ENCODE data around the gene PCDHGA1. TPM values are rescaled to one million over a fixed set of nuclear protein-coding genes. Genes with fewer than 3 reads are reported as not detected.
"Not testable (repeated sequence)": the region's sequence is repeated elsewhere in the genome, so short reads cannot be mapped to it uniquely, and the experiment has no call there.

PCDHGA1 gene
- total and polyA plus RNA-seq, 2 experiments from 2014 or later: 1.2 to 1.7 TPM

- Histone ChIP-seq H3K4me1 (ENCODE audit: low read depth) (no peaks in the 10 kb centered on the region), H3K9me3 (ENCODE audit: low read depth) (no peaks in the 10 kb centered on the region), H3K36me3 (no peaks in the 10 kb centered on the region), H3K4me3 (no peak overlapping the region), H3K27ac (no peak overlapping the region), H3K27me3 (no peaks in the 10 kb centered on the region)
- DNase-seq (ENCODE audit: low read depth in 1 of 2, low spot score in 1 of 2): no peak
- TF ChIP-seq CTCF (IDR thresholded peaks at IDR 0.05; ENCODE audit: low read depth, low read length): no peak
Measured at GRCh38 chr5:141383345-141383744, 53.0 kb downstream of the PCDHGA1 start.

GRCh38 chr5:141384471-141385267, 54.4 kb downstream of the PCDHGA1 start:
- no peaks in the 10 kb centered on the region for H3K27me3 ChIP-seq
- H3K36me3 ChIP-seq: no peaks in the 10 kb centered on the region
- TF ChIP-seq CTCF (IDR thresholded peaks at IDR 0.05; ENCODE audit: low read depth, low read length): no peak
- H3K4me1 ChIP-seq (ENCODE audit: low read depth): no peaks in the 10 kb centered on the region
- no peak overlapping the region for H3K27ac ChIP-seq
- H3K9me3 ChIP-seq (ENCODE audit: low read depth): no peaks in the 10 kb centered on the region
- DNase-seq (ENCODE audit: low read depth in 1 of 2, low spot score in 1 of 2): no peak
- H3K4me3 ChIP-seq: no peak overlapping the region

DNA sequence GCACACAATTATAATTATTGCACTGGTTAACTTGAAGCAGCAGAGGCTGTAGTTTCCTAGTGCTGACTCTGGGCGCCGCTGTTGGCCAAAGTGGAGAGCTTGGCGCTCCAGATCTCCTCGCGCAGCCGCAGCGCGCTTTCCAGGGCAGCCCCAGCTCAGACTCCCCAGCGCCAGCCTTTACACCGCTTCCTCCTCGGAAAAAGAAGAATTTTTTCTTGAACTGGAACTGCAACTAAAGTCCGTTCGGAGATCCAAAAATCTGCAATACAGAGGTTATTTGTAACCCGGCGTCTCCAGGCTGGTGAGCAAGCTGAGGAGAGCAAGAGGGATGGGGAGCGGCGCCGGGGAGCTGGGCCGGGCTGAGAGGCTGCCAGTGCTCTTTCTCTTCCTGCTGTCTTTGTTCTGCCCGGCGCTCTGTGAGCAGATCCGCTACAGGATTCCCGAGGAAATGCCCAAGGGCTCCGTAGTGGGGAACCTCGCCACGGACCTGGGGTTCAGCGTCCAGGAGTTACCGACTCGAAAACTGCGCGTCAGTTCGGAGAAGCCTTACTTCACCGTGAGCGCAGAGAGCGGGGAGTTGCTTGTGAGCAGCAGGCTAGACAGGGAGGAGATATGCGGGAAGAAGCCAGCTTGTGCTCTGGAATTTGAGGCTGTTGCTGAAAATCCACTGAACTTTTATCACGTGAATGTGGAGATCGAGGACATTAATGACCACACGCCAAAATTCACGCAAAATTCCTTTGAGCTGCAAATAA, 57.4 kb downstream of the PCDHGA1 start, which contains the start of gene PCDHGB4:
Gene PCDHGB4, plus strand, starts transcription at position 142 of the 755 bp plus-strand sequence. Its CDS starts 187 bp downstream, at position 329.
- peak within 1 kb of the TSS; percentile 33 for H3K4me3 ChIP-seq
- TF ChIP-seq CTCF (IDR thresholded peaks at IDR 0.05; ENCODE audit: low read depth, low read length): peak; percentile 50
- H3K27me3 ChIP-seq; H3K4me1 ChIP-seq (ENCODE audit: low read depth); H3K27ac ChIP-seq; H3K9me3 ChIP-seq (ENCODE audit: low read depth); H3K36me3 ChIP-seq: not testable (repeated sequence)
- DNase-seq (ENCODE audit: low read depth in 1 of 2, low spot score in 1 of 2): peak; percentile 44 to 50

GRCh38 chr5:141388661-141389060, 58.3 kb downstream of the PCDHGA1 start:
- no peak for TF ChIP-seq CTCF (IDR thresholded peaks at IDR 0.05; ENCODE audit: low read depth, low read length)
- no peaks in the 10 kb centered on the region for H3K27me3 ChIP-seq
- peaks cover 7% of the 10 kb centered on the region for H3K9me3 ChIP-seq (ENCODE audit: low read depth)
- H3K36me3 ChIP-seq: no peaks in the 10 kb centered on the region
- H3K4me3 ChIP-seq: no peak overlapping the region
- H3K4me1 ChIP-seq (ENCODE audit: low read depth): no peaks in the 10 kb centered on the region
- DNase-seq (ENCODE audit: low read depth in 1 of 2, low spot score in 1 of 2): no peak
- no peak overlapping the region for H3K27ac ChIP-seq

GRCh38 chr5:141389153-141390042, 59.1 kb downstream of the PCDHGA1 start:
- no peak overlapping the region for H3K4me3 ChIP-seq
- peaks cover 7% of the 10 kb centered on the region for H3K9me3 ChIP-seq (ENCODE audit: low read depth)
- TF ChIP-seq CTCF (IDR thresholded peaks at IDR 0.05; ENCODE audit: low read depth, low read length): no peak
- H3K27me3 ChIP-seq: no peaks in the 10 kb centered on the region
- no peak for DNase-seq (ENCODE audit: low read depth in 1 of 2, low spot score in 1 of 2)
- no peaks in the 10 kb centered on the region for H3K36me3 ChIP-seq
- no peaks in the 10 kb centered on the region for H3K4me1 ChIP-seq (ENCODE audit: low read depth)
- no peak overlapping the region for H3K27ac ChIP-seq

Measured in cardiac muscle cell (in vitro differentiated cells and primary cell).